Ishikawa (cell line): ENCODE data around the gene THRB.

Experiments
- CEBPB ChIP-seq: IDR thresholded peaks from 2 replicates; pipeline ENCODE4 v1.6.1; 2012
- CREB1 ChIP-seq: IDR thresholded peaks from 2 replicates; pipeline ENCODE4 v1.6.1; 2012; ENCODE audit warnings: low read depth
- EGR1 ChIP-seq: IDR thresholded peaks from 2 replicates; pipeline ENCODE4 v1.6.1; 2012
- EP300 ChIP-seq: IDR thresholded peaks from 2 replicates; pipeline ENCODE4 v1.6.1; 2012; ENCODE audit warnings: borderline replicate concordance
- FOXM1 ChIP-seq: IDR thresholded peaks from 2 replicates; pipeline ENCODE4 v1.6.1; 2012; ENCODE audit warnings: low read depth, borderline replicate concordance
- NFIC ChIP-seq: IDR thresholded peaks from 2 replicates; pipeline ENCODE4 v1.6.1; 2012
- RAD21 ChIP-seq: IDR thresholded peaks from 2 replicates; pipeline ENCODE4 v1.6.1; 2012; ENCODE audit warnings: low read depth
- TAF1 ChIP-seq: IDR thresholded peaks from 2 replicates; pipeline ENCODE4 v1.6.1; 2012; ENCODE audit warnings: low read depth, mild to moderate bottlenecking
- TCF12 ChIP-seq: IDR thresholded peaks from 2 replicates; pipeline ENCODE4 v1.6.1; 2012; ENCODE audit warnings: low read depth
- TEAD4 ChIP-seq: IDR thresholded peaks from 2 replicates; pipeline ENCODE4 v1.6.1; 2012
- USF1 ChIP-seq: IDR thresholded peaks from 2 replicates; pipeline ENCODE4 v1.6.1; 2012
- YY1 ChIP-seq: IDR thresholded peaks from 2 replicates; pipeline ENCODE4 v1.6.1; 2012; ENCODE audit warnings: low read depth
- ZBTB7A ChIP-seq: IDR thresholded peaks from 2 replicates; pipeline ENCODE4 v1.6.1; 2012; ENCODE audit warnings: low read depth
- TF ChIP-seq, protein P1 (sequence below): IDR thresholded peaks from 2 replicates; pipeline ENCODE4 v1.6.1; 2012; ENCODE audit warnings: low read depth, mild to moderate bottlenecking
- TF ChIP-seq, protein P2 (sequence below): IDR thresholded peaks from 2 replicates; pipeline ENCODE4 v1.6.1; 2012

The THRB gene

GRCh38 chr3:24507776-24508422 lies 13.2 kb upstream of the THRB start:
- no peak for TF ChIP-seq CEBPB
- TF ChIP-seq CREB1: no peak
- TF ChIP-seq, protein P1, sequence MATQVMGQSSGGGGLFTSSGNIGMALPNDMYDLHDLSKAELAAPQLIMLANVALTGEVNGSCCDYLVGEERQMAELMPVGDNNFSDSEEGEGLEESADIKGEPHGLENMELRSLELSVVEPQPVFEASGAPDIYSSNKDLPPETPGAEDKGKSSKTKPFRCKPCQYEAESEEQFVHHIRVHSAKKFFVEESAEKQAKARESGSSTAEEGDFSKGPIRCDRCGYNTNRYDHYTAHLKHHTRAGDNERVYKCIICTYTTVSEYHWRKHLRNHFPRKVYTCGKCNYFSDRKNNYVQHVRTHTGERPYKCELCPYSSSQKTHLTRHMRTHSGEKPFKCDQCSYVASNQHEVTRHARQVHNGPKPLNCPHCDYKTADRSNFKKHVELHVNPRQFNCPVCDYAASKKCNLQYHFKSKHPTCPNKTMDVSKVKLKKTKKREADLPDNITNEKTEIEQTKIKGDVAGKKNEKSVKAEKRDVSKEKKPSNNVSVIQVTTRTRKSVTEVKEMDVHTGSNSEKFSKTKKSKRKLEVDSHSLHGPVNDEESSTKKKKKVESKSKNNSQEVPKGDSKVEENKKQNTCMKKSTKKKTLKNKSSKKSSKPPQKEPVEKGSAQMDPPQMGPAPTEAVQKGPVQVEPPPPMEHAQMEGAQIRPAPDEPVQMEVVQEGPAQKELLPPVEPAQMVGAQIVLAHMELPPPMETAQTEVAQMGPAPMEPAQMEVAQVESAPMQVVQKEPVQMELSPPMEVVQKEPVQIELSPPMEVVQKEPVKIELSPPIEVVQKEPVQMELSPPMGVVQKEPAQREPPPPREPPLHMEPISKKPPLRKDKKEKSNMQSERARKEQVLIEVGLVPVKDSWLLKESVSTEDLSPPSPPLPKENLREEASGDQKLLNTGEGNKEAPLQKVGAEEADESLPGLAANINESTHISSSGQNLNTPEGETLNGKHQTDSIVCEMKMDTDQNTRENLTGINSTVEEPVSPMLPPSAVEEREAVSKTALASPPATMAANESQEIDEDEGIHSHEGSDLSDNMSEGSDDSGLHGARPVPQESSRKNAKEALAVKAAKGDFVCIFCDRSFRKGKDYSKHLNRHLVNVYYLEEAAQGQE: no peak
- TF ChIP-seq USF1: no peak
- no peak for TF ChIP-seq FOXM1
- TF ChIP-seq TCF12: no peak
- TF ChIP-seq TEAD4: no peak
- TF ChIP-seq YY1: no peak
- no peak for TF ChIP-seq TAF1
- TF ChIP-seq, protein P2, sequence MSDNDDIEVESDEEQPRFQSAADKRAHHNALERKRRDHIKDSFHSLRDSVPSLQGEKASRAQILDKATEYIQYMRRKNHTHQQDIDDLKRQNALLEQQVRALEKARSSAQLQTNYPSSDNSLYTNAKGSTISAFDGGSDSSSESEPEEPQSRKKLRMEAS: no peak
- no peak for TF ChIP-seq NFIC
- no peak for TF ChIP-seq EP300
- no peak for TF ChIP-seq EGR1
- no peak for TF ChIP-seq RAD21
- TF ChIP-seq ZBTB7A: no peak

DNA sequence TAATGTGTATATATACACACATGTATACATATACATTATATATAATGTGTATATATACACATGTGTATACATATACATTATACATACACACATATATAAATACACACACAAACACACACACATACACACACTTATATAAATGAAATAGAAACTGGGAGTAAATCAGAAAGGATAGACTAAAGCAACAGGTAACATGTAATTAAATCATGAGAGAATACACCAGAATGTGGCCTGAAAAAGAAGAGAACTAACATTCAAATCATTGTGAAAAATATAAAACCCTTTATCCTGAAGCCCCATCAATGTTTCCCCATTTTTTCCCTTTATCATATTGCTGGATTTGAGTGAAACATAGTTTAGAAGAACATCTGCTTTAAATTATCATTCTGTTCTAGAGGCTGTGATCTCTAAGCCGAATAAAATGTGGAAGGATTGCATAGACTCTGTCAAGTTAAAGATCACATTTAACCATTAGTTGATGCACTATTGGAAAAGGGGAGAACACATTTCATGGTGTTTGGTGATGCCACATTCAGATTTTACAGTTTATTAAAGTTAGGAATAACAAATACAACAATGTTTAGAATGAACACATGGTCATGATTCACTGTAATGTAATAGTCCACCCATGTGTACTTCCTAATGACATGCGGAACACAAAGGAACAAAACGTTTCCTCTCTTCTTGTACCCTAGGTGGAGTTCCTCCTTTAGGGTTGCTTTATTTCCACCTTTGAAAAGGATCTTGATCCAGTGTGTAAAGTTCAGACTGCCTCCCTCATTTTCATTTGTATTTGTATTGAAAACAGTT lies 12.5 kb upstream of the THRB start:
- TF ChIP-seq TAF1 (no peak), FOXM1 (no peak), CEBPB (no peak), ZBTB7A (no peak), NFIC (no peak), EGR1 (no peak), TEAD4 (no peak), CREB1 (no peak), USF1 (no peak)
- TF ChIP-seq, protein P2: no peak

GRCh38 chr3:24505691-24506550 lies 11.3 kb upstream of the THRB start:
- no peak for TF ChIP-seq ZBTB7A
- no peak for TF ChIP-seq CEBPB
- no peak for TF ChIP-seq RAD21
- TF ChIP-seq TCF12: no peak
- no peak for TF ChIP-seq FOXM1
- no peak for TF ChIP-seq TAF1
- TF ChIP-seq EGR1: no peak
- TF ChIP-seq EP300: no peak
- TF ChIP-seq, protein P1: no peak
- TF ChIP-seq, protein P2: no peak
- TF ChIP-seq CREB1: no peak
- no peak for TF ChIP-seq YY1
- no peak for TF ChIP-seq NFIC
- no peak for TF ChIP-seq TEAD4
- TF ChIP-seq USF1: no peak

- TF ChIP-seq YY1 (no peak), CEBPB (no peak), RAD21 (no peak), EGR1 (no peak), USF1 (no peak)
Observed at GRCh38 chr3:24504772-24505171, 10.1 kb upstream of the THRB start.
